Measurements from ENCODE around the gene CIB2. TPM values are rescaled to one million over a fixed set of nuclear protein-coding genes. Genes with fewer than 3 reads are reported as not detected.

Gene CIB2
- total and polyA plus RNA-seq, 2 donors = 6.9 to 11.4 TPM

DNA sequence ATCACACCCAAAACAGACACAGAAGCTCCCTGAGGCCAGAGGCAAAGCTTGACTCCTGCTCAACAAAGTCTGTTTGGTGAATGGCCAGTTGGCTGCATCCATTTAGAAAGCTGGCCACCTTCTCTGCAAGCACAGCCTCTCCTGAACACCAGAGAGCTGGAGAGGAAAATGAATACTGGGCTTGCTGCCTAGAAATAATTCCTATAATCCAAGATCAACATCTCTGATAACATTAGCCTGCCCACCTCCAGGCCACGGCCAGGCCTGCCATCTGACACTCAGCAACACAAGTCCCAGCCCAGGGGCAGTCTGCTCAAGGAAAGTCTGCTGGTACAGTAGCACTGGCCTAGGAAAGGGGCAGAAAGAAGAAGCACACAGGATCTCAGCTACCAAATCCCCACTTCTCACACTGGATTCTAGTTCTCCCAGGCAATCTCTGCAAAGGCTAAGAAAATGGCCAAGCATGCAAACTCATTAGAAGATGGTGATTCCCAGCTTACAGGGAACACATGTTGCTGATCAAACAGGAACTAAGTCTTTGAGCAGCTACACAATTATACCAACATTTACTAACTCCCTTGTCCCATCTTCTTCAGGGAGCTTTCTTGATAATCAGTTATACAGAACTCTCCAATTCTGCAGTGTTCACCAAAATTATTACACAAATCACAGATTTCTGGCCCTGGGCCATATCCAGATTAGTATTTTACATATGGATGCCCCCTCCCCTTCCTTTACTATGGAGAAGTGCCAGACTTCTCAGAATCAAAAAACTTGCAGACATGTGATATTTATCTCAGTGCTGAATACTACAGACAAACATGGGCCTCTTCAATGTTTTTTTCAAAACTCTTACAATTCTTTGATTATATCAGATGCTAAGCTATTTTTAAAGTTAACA, 63.7 kb downstream of the CIB2 start:
- peak overlapping the region; percentile 32 for H3K27ac ChIP-seq (ENCODE audit: low read depth)
- no peaks in the 10 kb centered on the region for H3K36me3 ChIP-seq (ENCODE audit: insufficient read depth)
- peaks cover 13% of the 10 kb centered on the region for H3K4me1 ChIP-seq (ENCODE audit: insufficient read depth)
- H3K4me3 ChIP-seq (ENCODE audit: low read depth, low read length) = no peak overlapping the region
- DNase-seq (ENCODE audit: extremely low spot score) = no peak
- 7% methylated on average over 1 of the region's 1 CpG for WGBS

- Histone ChIP-seq H3K4me1 (ENCODE audit: insufficient read depth) (peaks cover 13% of the 10 kb centered on the region), H3K36me3 (ENCODE audit: insufficient read depth) (no peaks in the 10 kb centered on the region), H3K4me3 (ENCODE audit: low read depth, low read length) (no peak overlapping the region), H3K27ac (ENCODE audit: low read depth) (peak overlapping the region; percentile 79)
- WGBS = 50% methylated on average over 7 of the region's 7 CpGs
- no peak for DNase-seq (ENCODE audit: extremely low spot score)
Observed at GRCh38 chr15:78065973-78066946, 65.0 kb downstream of the CIB2 start.

DNA sequence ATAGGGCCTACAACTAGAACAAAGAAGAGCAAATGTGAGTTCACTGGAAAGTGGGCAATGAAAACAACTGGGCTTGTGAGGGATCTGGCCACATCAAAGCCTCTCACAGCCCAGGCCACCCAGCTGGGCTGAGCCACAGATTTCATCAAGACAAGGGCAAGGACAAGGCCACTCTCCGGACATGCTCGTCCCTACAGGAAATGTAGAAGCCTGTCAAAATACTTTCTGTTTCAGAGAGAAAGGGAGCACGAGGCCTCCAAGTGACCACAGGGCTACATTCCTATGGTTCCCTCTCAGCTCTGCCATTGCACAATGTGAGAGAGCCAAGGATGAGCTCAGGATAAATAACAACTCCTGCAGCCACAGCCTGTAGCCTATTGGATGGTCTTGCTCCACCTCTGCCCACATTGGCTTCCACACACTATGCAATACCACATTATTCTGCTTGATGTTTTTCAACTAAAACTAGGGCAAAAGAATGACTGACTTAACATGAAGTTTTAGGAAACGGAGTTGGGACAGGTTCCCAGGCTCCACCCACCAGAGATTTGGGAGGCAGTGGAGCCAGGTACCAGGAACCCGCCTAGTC, 65.9 kb downstream of the CIB2 start:
- peak overlapping the region; percentile 69 for H3K27ac ChIP-seq (ENCODE audit: low read depth)
- H3K4me1 ChIP-seq (ENCODE audit: insufficient read depth) = peaks cover 13% of the 10 kb centered on the region
- no peak overlapping the region for H3K4me3 ChIP-seq (ENCODE audit: low read depth, low read length)
- 47% methylated on average over 5 of the region's 5 CpGs for WGBS
- no peak for DNase-seq (ENCODE audit: extremely low spot score)
- no peaks in the 10 kb centered on the region for H3K36me3 ChIP-seq (ENCODE audit: insufficient read depth)

DNA sequence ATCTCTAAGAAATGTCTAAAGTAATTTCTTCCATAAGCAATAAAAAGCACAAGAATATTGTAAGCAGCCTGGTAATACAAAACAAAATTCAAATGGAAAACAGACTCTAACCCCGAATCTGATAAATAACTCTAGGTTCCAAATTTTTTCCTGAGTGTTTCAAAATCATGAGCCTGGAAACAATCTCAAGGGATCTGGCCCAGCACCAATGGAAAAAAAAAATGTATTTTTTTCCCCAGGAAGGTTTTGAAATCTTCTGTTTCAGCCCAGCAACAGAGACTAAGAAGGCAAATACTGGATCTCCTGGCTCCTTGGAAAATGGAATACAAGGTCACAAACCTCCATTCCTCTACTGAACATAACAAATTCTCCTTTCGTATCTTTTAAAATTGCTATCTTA, 66.7 kb downstream of the CIB2 start:
- WGBS = 42% methylated on average over 2 of the region's 2 CpGs
- Histone ChIP-seq H3K4me1 (ENCODE audit: insufficient read depth) (peaks cover 11% of the 10 kb centered on the region), H3K27ac (ENCODE audit: low read depth) (peak overlapping the region; percentile 58), H3K4me3 (ENCODE audit: low read depth, low read length) (no peak overlapping the region), H3K36me3 (ENCODE audit: insufficient read depth) (no peaks in the 10 kb centered on the region)
- no peak for DNase-seq (ENCODE audit: extremely low spot score)

DNA sequence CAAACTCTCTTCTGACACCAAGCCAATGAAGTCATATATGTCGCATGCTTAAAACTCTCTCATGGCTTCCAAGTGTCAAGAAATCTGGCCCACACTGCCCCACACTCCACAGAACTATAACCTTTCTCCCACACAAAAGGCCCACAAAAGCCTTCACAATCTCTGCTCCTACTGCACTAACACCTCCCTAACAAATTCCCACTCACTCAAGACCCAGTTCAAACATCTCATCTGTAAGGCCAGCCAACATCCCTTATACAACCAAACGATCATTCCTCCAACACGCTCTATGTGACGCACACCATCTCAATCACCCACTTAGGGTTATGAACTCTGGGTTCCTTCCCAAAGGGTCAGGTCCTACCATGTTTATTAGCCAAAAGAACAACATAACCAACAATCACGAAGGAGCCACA, 67.3 kb downstream of the CIB2 start:
- DNase-seq (ENCODE audit: extremely low spot score) = no peak
- Histone ChIP-seq H3K27ac (ENCODE audit: low read depth) (peak overlapping the region; percentile 71), H3K4me1 (ENCODE audit: insufficient read depth) (peaks cover 12% of the 10 kb centered on the region), H3K36me3 (ENCODE audit: insufficient read depth) (no peaks in the 10 kb centered on the region), H3K4me3 (ENCODE audit: low read depth, low read length) (no peak overlapping the region)
- 68% methylated on average over 5 of the region's 5 CpGs for WGBS

GRCh38 chr15:78063217-78063616, 68.0 kb downstream of the CIB2 start:
- Histone ChIP-seq H3K27ac (ENCODE audit: low read depth) (peak overlapping the region; percentile 71), H3K36me3 (ENCODE audit: insufficient read depth) (no peaks in the 10 kb centered on the region), H3K4me3 (ENCODE audit: low read depth, low read length) (no peak overlapping the region), H3K4me1 (ENCODE audit: insufficient read depth) (peaks cover 12% of the 10 kb centered on the region)
- DNase-seq (ENCODE audit: extremely low spot score) = no peak

GRCh38 chr15:78061963-78062427, 69.2 kb downstream of the CIB2 start:
- no peak for DNase-seq (ENCODE audit: extremely low spot score)
- no peak overlapping the region for H3K4me3 ChIP-seq (ENCODE audit: low read depth, low read length)

GRCh38 chr15:78060232-78060631, 71.0 kb downstream of the CIB2 start:
- WGBS = 92% methylated on average over 5 of the region's 5 CpGs
- peaks cover 6% of the 10 kb centered on the region for H3K4me1 ChIP-seq (ENCODE audit: insufficient read depth)

More at GRCh38 chr15:78061963-78062427, 69.2 kb downstream of the CIB2 start:
- H3K4me1 ChIP-seq (ENCODE audit: insufficient read depth) = peaks cover 12% of the 10 kb centered on the region
- no peaks in the 10 kb centered on the region for H3K36me3 ChIP-seq (ENCODE audit: insufficient read depth)
- 24% methylated on average over 6 of the region's 6 CpGs for WGBS
- peak overlapping the region; percentile 16 for H3K27ac ChIP-seq (ENCODE audit: low read depth)

GRCh38 chr15:78059110-78059839, 72.0 kb downstream of the CIB2 start:
- peaks cover 4% of the 10 kb centered on the region for H3K4me1 ChIP-seq (ENCODE audit: insufficient read depth)
- DNase-seq (ENCODE audit: extremely low spot score) = no peak
- peak overlapping the region; percentile 45 for H3K27ac ChIP-seq (ENCODE audit: low read depth)
- 61% methylated on average over 3 of the region's 3 CpGs for WGBS
- no peak overlapping the region for H3K4me3 ChIP-seq (ENCODE audit: low read depth, low read length)
- H3K36me3 ChIP-seq (ENCODE audit: insufficient read depth) = no peaks in the 10 kb centered on the region

More at GRCh38 chr15:78060232-78060631, 71.0 kb downstream of the CIB2 start:
- no peak for DNase-seq (ENCODE audit: extremely low spot score)
- no peaks in the 10 kb centered on the region for H3K36me3 ChIP-seq (ENCODE audit: insufficient read depth)
- no peak overlapping the region for H3K27ac ChIP-seq (ENCODE audit: low read depth)
- H3K4me3 ChIP-seq (ENCODE audit: low read depth, low read length) = no peak overlapping the region

DNA sequence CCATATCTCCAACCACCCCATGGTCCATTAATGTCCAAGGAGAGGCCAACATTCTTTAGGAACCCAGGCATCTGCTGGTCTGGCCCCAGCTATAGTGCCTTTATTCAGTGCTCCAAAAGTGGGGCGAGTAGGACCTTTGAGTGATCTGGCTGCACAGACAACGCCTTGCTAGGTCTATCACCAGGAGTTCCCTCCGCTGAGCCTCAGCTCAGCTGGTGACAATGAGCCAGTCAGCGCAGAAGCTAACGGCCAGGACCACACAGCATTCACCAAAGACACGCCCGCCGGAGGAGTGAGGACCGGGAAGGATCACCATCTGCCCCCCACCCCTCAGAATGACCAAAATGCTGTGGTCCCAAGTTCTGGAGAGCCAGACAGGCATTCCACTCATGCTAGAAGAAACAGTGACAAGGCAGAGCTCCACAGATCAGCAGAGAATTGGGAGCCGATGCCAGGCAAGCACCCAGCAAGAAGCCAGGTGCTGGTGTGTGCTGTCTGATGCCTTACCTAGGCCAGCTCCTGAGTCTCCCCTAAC, 72.8 kb downstream of the CIB2 start:
- 89% methylated on average over 10 of the region's 10 CpGs for WGBS
- no peak overlapping the region for H3K27ac ChIP-seq (ENCODE audit: low read depth)

GRCh38 chr15:78057803-78058202, 73.4 kb downstream of the CIB2 start:
- 84% methylated on average over 5 of the region's 5 CpGs for WGBS
- peaks cover 4% of the 10 kb centered on the region for H3K4me1 ChIP-seq (ENCODE audit: insufficient read depth)
- H3K27ac ChIP-seq (ENCODE audit: low read depth) = peak overlapping the region; percentile 12
- no peak for DNase-seq (ENCODE audit: extremely low spot score)
- H3K36me3 ChIP-seq (ENCODE audit: insufficient read depth) = no peaks in the 10 kb centered on the region
- no peak overlapping the region for H3K4me3 ChIP-seq (ENCODE audit: low read depth, low read length)

More for the DNA sequence above, 72.8 kb downstream of the CIB2 start:
- no peak for DNase-seq (ENCODE audit: extremely low spot score)
- Histone ChIP-seq H3K36me3 (ENCODE audit: insufficient read depth) (no peaks in the 10 kb centered on the region), H3K4me3 (ENCODE audit: low read depth, low read length) (no peak overlapping the region), H3K4me1 (ENCODE audit: insufficient read depth) (peaks cover 4% of the 10 kb centered on the region)

GRCh38 chr15:78056714-78057269, 74.5 kb downstream of the CIB2 start:
- Histone ChIP-seq H3K4me1 (ENCODE audit: insufficient read depth) (peaks cover 7% of the 10 kb centered on the region), H3K4me3 (ENCODE audit: low read depth, low read length) (no peak overlapping the region), H3K36me3 (ENCODE audit: insufficient read depth) (no peaks in the 10 kb centered on the region), H3K27ac (ENCODE audit: low read depth) (peak overlapping the region; percentile 76)
- 46% methylated on average over 2 of the region's 2 CpGs for WGBS
- no peak for DNase-seq (ENCODE audit: extremely low spot score)

All from urinary bladder (tissue), 4 donors.